KMS-11 (cell line): ENCODE data around the gene FEM1C.
"Not testable (repeated sequence)": the region's sequence is repeated elsewhere in the genome, so short reads cannot be mapped to it uniquely, and the experiment has no call there.

Source experiments
- H2AFZ ChIP-seq: fragments of 200-600 bp; sonication (generic); 2 replicates; pipeline ENCODE4 v1.6.1; 2016; ENCODE audit warnings: antibody characterized with exemption, mixed run types, low read depth
- H3K27ac ChIP-seq: fragments of 200-600 bp; sonication (generic); 2 replicates; pipeline ENCODE4 v1.6.1; 2016; ENCODE audit warnings: mild to moderate bottlenecking, mixed run types
- H3K27me3 ChIP-seq: fragments of 200-600 bp; sonication (generic); 2 replicates; pipeline ENCODE4 v1.6.1; 2017; ENCODE audit warnings: mild to moderate bottlenecking, low read depth, mixed run types, moderate library complexity; ENCODE audit not compliant: insufficient read depth
- H3K36me3 ChIP-seq: fragments of 200-600 bp; sonication (generic); 2 replicates; pipeline ENCODE4 v1.6.1; 2017; ENCODE audit warnings: mild to moderate bottlenecking, mixed run types; ENCODE audit not compliant: insufficient read depth
- H3K4me1 ChIP-seq: fragments of 200-600 bp; sonication (generic); 2 replicates; pipeline ENCODE4 v1.6.1; 2016; ENCODE audit warnings: mild to moderate bottlenecking, low read depth, mixed run types; ENCODE audit not compliant: poor library complexity, severe bottlenecking
- H3K4me2 ChIP-seq: fragments of 200-600 bp; sonication (generic); 2 replicates; pipeline ENCODE4 v1.7.0; 2016; ENCODE audit warnings: mild to moderate bottlenecking, mixed run types
- H3K4me3 ChIP-seq: fragments of 200-600 bp; sonication (generic); IDR thresholded peaks from 2 replicates; pipeline ENCODE4 v1.6.1; 2017; ENCODE audit warnings: low read depth, low read length, mixed read lengths; ENCODE audit not compliant: insufficient read depth
- H3K79me2 ChIP-seq: fragments of 200-600 bp; sonication (generic); 2 replicates; pipeline ENCODE4 v1.6.1; 2016; ENCODE audit warnings: low read depth, mixed run types; ENCODE audit not compliant: insufficient read depth
- H3K9ac ChIP-seq: fragments of 200-600 bp; sonication (generic); 2 replicates; pipeline ENCODE4 v1.6.1; 2016; ENCODE audit warnings: mild to moderate bottlenecking, mixed run types
- H4K20me1 ChIP-seq: fragments of 200-600 bp; sonication (generic); 2 replicates; pipeline ENCODE4 v1.6.1; 2016; ENCODE audit warnings: mild to moderate bottlenecking, mixed run types; ENCODE audit not compliant: insufficient read depth
- TF ChIP-seq, protein P1 (sequence below): fragments of 200-600 bp; sonication (generic); conservative IDR thresholded peaks from 2 replicates; pipeline ENCODE4 v1.6.1; 2017; ENCODE audit warnings: low read depth, mild to moderate bottlenecking, antibody characterized with exemption, low read length, moderate library complexity, mixed read lengths

FEM1C gene

GRCh38 chr5:115480271-115480670 is 64.3 kb downstream of the FEM1C start:
- no peak overlapping the region for H3K27ac ChIP-seq
- H3K36me3 ChIP-seq = no peaks in the 10 kb centered on the region
- H3K9ac ChIP-seq = no peak overlapping the region
- no peak overlapping the region for H2AFZ ChIP-seq
- no peaks in the 10 kb centered on the region for H3K4me1 ChIP-seq
- no peak overlapping the region for H3K4me2 ChIP-seq
- H3K79me2 ChIP-seq = no peaks in the 10 kb centered on the region
- H4K20me1 ChIP-seq = no peaks in the 10 kb centered on the region
- H3K4me3 ChIP-seq = no peak overlapping the region
- TF ChIP-seq, protein P1, sequence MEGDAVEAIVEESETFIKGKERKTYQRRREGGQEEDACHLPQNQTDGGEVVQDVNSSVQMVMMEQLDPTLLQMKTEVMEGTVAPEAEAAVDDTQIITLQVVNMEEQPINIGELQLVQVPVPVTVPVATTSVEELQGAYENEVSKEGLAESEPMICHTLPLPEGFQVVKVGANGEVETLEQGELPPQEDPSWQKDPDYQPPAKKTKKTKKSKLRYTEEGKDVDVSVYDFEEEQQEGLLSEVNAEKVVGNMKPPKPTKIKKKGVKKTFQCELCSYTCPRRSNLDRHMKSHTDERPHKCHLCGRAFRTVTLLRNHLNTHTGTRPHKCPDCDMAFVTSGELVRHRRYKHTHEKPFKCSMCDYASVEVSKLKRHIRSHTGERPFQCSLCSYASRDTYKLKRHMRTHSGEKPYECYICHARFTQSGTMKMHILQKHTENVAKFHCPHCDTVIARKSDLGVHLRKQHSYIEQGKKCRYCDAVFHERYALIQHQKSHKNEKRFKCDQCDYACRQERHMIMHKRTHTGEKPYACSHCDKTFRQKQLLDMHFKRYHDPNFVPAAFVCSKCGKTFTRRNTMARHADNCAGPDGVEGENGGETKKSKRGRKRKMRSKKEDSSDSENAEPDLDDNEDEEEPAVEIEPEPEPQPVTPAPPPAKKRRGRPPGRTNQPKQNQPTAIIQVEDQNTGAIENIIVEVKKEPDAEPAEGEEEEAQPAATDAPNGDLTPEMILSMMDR = no peak
- no peaks in the 10 kb centered on the region for H3K27me3 ChIP-seq

DNA sequence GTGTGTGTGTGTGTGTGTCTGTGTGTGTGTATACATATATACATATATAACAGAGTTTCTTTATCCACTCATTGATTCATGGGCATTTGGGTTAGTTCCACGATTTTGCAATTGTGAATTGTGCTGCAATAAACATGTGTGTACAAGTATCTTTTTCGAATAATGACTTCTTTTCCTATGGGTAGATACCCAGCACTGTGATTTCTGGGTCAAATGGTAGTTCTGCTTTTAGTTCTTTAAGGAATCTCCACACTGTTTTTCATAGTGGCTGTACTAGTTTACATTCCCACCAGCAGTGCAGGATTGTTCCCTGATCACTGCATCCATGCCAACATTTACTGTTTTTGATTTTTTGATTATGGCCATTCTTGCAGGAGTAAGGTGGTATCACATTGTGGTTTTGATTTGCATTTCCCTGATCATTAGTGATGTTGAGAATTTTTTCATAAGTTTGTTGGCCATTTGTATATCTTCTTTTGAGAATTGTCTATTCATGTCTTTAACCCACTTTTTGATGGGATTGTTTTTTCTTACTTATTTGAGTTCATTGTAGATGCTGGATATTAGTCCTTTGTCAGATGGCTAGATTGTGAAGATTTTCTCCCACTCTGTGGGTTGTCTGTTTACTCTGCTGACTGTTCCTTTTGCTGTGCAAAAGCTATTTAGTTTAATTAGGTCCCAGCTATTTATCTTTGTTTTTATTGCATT is 65.3 kb downstream of the FEM1C start:
- not testable (repeated sequence) for H3K4me3 ChIP-seq, H3K9ac ChIP-seq, H3K36me3 ChIP-seq, H3K4me1 ChIP-seq, H3K27me3 ChIP-seq, H3K4me2 ChIP-seq, H2AFZ ChIP-seq, H3K79me2 ChIP-seq, H4K20me1 ChIP-seq, H3K27ac ChIP-seq

DNA sequence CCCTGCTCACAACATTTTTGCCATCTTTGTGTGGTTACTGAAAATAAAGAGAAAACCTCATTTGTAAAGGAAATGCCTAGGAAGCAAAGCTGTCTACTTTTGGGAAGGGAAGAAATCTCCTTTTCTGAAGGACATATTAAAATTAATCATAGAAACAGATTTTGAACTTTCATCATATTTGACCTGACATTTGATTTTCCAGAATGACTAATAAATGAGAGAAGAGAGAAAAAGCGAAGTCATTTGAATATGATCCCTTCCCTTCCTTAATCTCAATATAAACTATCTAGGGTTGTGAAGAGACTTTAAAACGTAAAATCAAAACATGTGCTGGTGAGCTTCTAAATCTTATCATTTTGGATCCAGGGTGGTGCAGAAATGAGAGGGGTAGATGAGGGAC is 66.3 kb downstream of the FEM1C start:
- no peak overlapping the region for H3K4me2 ChIP-seq
- H3K4me3 ChIP-seq = no peak overlapping the region
- H2AFZ ChIP-seq = no peak overlapping the region
- H3K27me3 ChIP-seq = no peaks in the 10 kb centered on the region
- TF ChIP-seq, protein P1 = no peak
- H4K20me1 ChIP-seq = no peaks in the 10 kb centered on the region
- H3K9ac ChIP-seq = no peak overlapping the region
- no peaks in the 10 kb centered on the region for H3K79me2 ChIP-seq
- H3K27ac ChIP-seq = no peak overlapping the region
- no peaks in the 10 kb centered on the region for H3K36me3 ChIP-seq
- no peaks in the 10 kb centered on the region for H3K4me1 ChIP-seq

- no peak overlapping the region for H3K4me2 ChIP-seq
- H2AFZ ChIP-seq = no peak overlapping the region
- no peaks in the 10 kb centered on the region for H3K27me3 ChIP-seq
- H3K4me1 ChIP-seq = no peaks in the 10 kb centered on the region
- no peaks in the 10 kb centered on the region for H3K79me2 ChIP-seq
- TF ChIP-seq, protein P1 = no peak
- no peaks in the 10 kb centered on the region for H3K36me3 ChIP-seq
- H3K4me3 ChIP-seq = no peak overlapping the region
- H3K9ac ChIP-seq = no peak overlapping the region
- no peaks in the 10 kb centered on the region for H4K20me1 ChIP-seq
- no peak overlapping the region for H3K27ac ChIP-seq
Observed at GRCh38 chr5:115477581-115477980, 67.0 kb downstream of the FEM1C start.

DNA sequence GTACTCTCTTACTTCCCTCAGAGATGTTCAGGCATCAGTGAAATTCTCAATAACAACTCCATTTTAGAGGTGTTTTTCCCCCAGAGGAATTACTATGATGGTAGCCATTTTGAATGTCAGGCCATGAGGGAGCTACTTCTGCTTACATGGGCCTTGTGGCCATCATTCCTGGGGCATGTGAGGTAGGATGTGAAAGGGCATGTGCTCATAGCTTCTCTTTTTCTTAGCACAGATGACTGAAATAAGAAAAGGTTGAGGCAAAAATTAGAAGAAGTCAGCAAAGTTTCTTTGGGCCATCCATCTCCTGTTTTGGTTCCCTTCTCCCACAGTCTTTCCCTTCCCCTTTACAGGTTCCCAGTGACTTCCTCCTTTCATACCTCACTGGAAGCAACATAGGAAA is 68.8 kb downstream of the FEM1C start:
- Histone ChIP-seq H3K4me2 (no peak overlapping the region), H3K36me3 (no peaks in the 10 kb centered on the region), H3K27ac (no peak overlapping the region), H3K27me3 (no peaks in the 10 kb centered on the region), H4K20me1 (no peaks in the 10 kb centered on the region), H3K79me2 (no peaks in the 10 kb centered on the region), H2AFZ (no peak overlapping the region), H3K4me1 (no peaks in the 10 kb centered on the region), H3K9ac (no peak overlapping the region), H3K4me3 (no peak overlapping the region)
- TF ChIP-seq, protein P1 = no peak
